SK-N-SH treated with all-trans-retinoic acid at 6 μM for 48 hours (cell line): ENCODE results near the gene PALD1.
A peak's percentile ranks its signal among the peaks of the same experiment; 100 is the strongest.

Experiments used
- ATAC-seq: fragments of 200-7000 bp; cut with Tn5 transposase; 3 replicates; pipeline ENCODE4 v1.9.1; 2020; ENCODE audit warnings: mild to moderate bottlenecking, moderate library complexity
- ARNTL ChIP-seq: fragments of 450-650 bp; formaldehyde crosslinking; IDR thresholded peaks from 2 replicates; pipeline ENCODE4 v1.5.0; 2020; ENCODE audit warnings: low read depth, mild to moderate bottlenecking, moderate library complexity, borderline replicate concordance
- BACH2 ChIP-seq: fragments of 250-450 bp; sonication (Bioruptor Pico); IDR thresholded peaks from 2 replicates; pipeline ENCODE4 v1.9.0; 2021; ENCODE audit warnings: mild to moderate bottlenecking, borderline replicate concordance
- CREB5 ChIP-seq: fragments of 250-450 bp; sonication (Bioruptor Pico); IDR thresholded peaks from 2 replicates; pipeline ENCODE4 v1.5.1; 2020; ENCODE audit warnings: low read depth, mild to moderate bottlenecking, moderate library complexity
- CSRNP3 ChIP-seq: fragments of 250-450 bp; sonication (Bioruptor Pico); IDR thresholded peaks from 2 replicates; pipeline ENCODE4 v1.5.1; 2021; ENCODE audit warnings: mild to moderate bottlenecking, moderate library complexity
- ESRRG ChIP-seq: fragments of 250-450 bp; sonication (Bioruptor Pico); IDR thresholded peaks from 2 replicates; pipeline ENCODE4 v1.6.1; 2021; ENCODE audit warnings: mild to moderate bottlenecking
- GLIS3 ChIP-seq: fragments of 250-450 bp; sonication (Bioruptor Pico); IDR thresholded peaks from 2 replicates; pipeline ENCODE4 v1.5.0; 2020; ENCODE audit warnings: mild to moderate bottlenecking, moderate library complexity
- OSR1 ChIP-seq: fragments of 250-450 bp; sonication (Bioruptor Pico); IDR thresholded peaks from 2 replicates; pipeline ENCODE4 v1.8.0; 2022; ENCODE audit warnings: moderate library complexity, mild to moderate bottlenecking, inconsistent platforms
- PATZ1 ChIP-seq: fragments of 250-450 bp; sonication (Bioruptor Pico); IDR thresholded peaks from 2 replicates; pipeline ENCODE4 v1.8.0; 2020; ENCODE audit warnings: mild to moderate bottlenecking, moderate library complexity, borderline replicate concordance
- POU6F1 ChIP-seq: fragments of 250-450 bp; sonication (Bioruptor Pico); IDR thresholded peaks from 2 replicates; pipeline ENCODE4 v1.8.0; 2021; ENCODE audit warnings: low read depth, mild to moderate bottlenecking, moderate library complexity, borderline replicate concordance
- PPARA ChIP-seq: fragments of 250-450 bp; sonication (Bioruptor Pico); IDR thresholded peaks from 2 replicates; pipeline ENCODE4 v1.5.0; 2020; ENCODE audit warnings: mild to moderate bottlenecking, borderline replicate concordance
- SNAI2 ChIP-seq: fragments of 250-450 bp; sonication (Bioruptor Pico); IDR thresholded peaks from 2 replicates; pipeline ENCODE4 v1.5.0; 2020; ENCODE audit warnings: mild to moderate bottlenecking, moderate library complexity
- TCF4 ChIP-seq: fragments of 250-450 bp; sonication (Bioruptor Pico); IDR thresholded peaks from 2 replicates; pipeline ENCODE4 v1.8.0; 2021; ENCODE audit warnings: mild to moderate bottlenecking, moderate library complexity, borderline replicate concordance
- TSHZ2 ChIP-seq: fragments of 250-450 bp; sonication (Bioruptor Pico); IDR thresholded peaks from 2 replicates; pipeline ENCODE4 v1.5.0; 2020; ENCODE audit warnings: mild to moderate bottlenecking, moderate library complexity
- ZC3H10 ChIP-seq: fragments of 250-450 bp; sonication (Bioruptor Pico); IDR thresholded peaks from 2 replicates; pipeline ENCODE4 v1.5.1; 2021; ENCODE audit warnings: mild to moderate bottlenecking, moderate library complexity
- ZFP3 ChIP-seq: fragments of 250-450 bp; sonication (Bioruptor Pico); IDR thresholded peaks from 2 replicates; pipeline ENCODE4 v1.5.0; 2020; ENCODE audit warnings: mild to moderate bottlenecking, moderate library complexity
- ZFP30 ChIP-seq: fragments of 450-650 bp; formaldehyde crosslinking; IDR thresholded peaks from 2 replicates; pipeline ENCODE4 v1.5.0; 2022; ENCODE audit warnings: mild to moderate bottlenecking, moderate library complexity
- ZNF70 ChIP-seq: fragments of 450-650 bp; formaldehyde crosslinking; IDR thresholded peaks from 2 replicates; pipeline ENCODE4 v1.5.0; 2020; ENCODE audit warnings: mild to moderate bottlenecking, moderate library complexity
- ZNF8 ChIP-seq: fragments of 450-650 bp; formaldehyde crosslinking; IDR thresholded peaks from 2 replicates; pipeline ENCODE4 v1.5.0; 2020; ENCODE audit warnings: mild to moderate bottlenecking, moderate library complexity

The PALD1 gene

GRCh38 chr10:70457759-70458305, 20.7 kb upstream of the PALD1 start:
- no peak for ATAC-seq
- TF ChIP-seq PPARA (CRISPR knock-in tag) (no peak), BACH2 (no peak), ZFP30 (CRISPR knock-in tag) (no peak), POU6F1 (no peak), ZNF70 (CRISPR knock-in tag) (no peak), CSRNP3 (CRISPR knock-in tag) (no peak), CREB5 (no peak), TCF4 (CRISPR knock-in tag) (no peak), ZC3H10 (CRISPR knock-in tag) (no peak), TSHZ2 (CRISPR knock-in tag) (no peak), OSR1 (CRISPR knock-in tag) (no peak)

GRCh38 chr10:70458329-70459060, 20.1 kb upstream of the PALD1 start:
- TF ChIP-seq SNAI2 (no peak), PATZ1 (CRISPR knock-in tag) (no peak), CSRNP3 (CRISPR knock-in tag) (no peak), ZFP3 (CRISPR knock-in tag) (0 out of 2 replicates have a peak, but pooled peaks have one; percentile 26), ARNTL (CRISPR knock-in tag) (no peak)
- ATAC-seq: peak; percentile 87

- no peak for TF ChIP-seq TSHZ2 (CRISPR knock-in tag)
- TF ChIP-seq CSRNP3 (CRISPR knock-in tag): no peak
- TF ChIP-seq ZNF8 (CRISPR knock-in tag): no peak
- TF ChIP-seq CREB5: no peak
- TF ChIP-seq GLIS3: no peak
- TF ChIP-seq PPARA (CRISPR knock-in tag): no peak
- no peak for TF ChIP-seq ESRRG (CRISPR knock-in tag)
- no peak for ATAC-seq
These were observed 19.4 kb upstream of the PALD1 start for GRCh38 chr10:70459061-70459773.
